ENCODE data around the gene S1PR5.

DNA sequence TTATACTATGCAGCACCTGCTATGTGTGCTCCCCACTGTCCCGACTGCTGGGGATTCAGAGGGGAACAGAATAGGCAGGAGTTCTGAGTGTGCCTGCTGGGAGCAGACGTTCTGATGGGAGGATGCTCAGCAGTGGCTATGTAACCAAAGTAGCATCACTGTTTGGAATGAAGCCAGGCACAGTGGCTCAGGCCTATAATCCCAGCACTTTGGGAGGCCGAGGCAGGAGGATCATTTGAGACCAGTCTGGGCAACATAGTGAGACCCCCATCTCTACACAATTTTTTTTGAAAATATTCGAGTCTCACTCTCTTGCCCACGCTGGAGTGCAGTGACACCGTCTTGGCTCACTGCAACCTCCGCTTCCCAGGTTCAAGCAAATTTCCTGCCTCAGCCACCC is 32.5 kb upstream of the S1PR5 start:
- TF ChIP-seq ZC3H10 (CRISPR knock-in tag; IDR thresholded peaks at IDR 0.05) (no peak), ZFP30 (CRISPR knock-in tag; IDR thresholded peaks at IDR 0.05) (no peak), OSR1 (CRISPR knock-in tag; IDR thresholded peaks at IDR 0.05) (no peak)
- TF ChIP-seq, protein P1, sequence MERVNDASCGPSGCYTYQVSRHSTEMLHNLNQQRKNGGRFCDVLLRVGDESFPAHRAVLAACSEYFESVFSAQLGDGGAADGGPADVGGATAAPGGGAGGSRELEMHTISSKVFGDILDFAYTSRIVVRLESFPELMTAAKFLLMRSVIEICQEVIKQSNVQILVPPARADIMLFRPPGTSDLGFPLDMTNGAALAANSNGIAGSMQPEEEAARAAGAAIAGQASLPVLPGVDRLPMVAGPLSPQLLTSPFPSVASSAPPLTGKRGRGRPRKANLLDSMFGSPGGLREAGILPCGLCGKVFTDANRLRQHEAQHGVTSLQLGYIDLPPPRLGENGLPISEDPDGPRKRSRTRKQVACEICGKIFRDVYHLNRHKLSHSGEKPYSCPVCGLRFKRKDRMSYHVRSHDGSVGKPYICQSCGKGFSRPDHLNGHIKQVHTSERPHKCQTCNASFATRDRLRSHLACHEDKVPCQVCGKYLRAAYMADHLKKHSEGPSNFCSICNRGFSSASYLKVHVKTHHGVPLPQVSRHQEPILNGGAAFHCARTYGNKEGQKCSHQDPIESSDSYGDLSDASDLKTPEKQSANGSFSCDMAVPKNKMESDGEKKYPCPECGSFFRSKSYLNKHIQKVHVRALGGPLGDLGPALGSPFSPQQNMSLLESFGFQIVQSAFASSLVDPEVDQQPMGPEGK (CRISPR knock-in tag; IDR thresholded peaks at IDR 0.05; ENCODE audit: borderline replicate concordance): no peak
